HCT116 (cell line): Measurements from ENCODE around the gene RAP1A. TPM values are rescaled to one million over a fixed set of nuclear protein-coding genes. Genes with fewer than 3 reads are reported as not detected.

Experiments used
- ATAC-seq: fragments of 200-7000 bp; cut with Tn5 transposase; 2 replicates; pipeline ENCODE4 v1.9.1; 2020; ENCODE audit warnings: mild to moderate bottlenecking, moderate library complexity
- BruUV-seq: library from RNA; stranded (reverse); fragments of 400-500 nt; replicated peaks from 2 replicates; lab custom pipeline; 2021; lab: Mats Ljungman, UMichigan
- CTCF ChIA-PET: fragments of 300-600 bp; sonication (Branson Sonifier 250); formaldehyde crosslinking; loops from one replicate; lab custom pipeline; 2021; ENCODE audit warnings: antibody characterized with exemption; lab: Charles Lee
- POLR2A ChIA-PET: fragments of 300-600, 350-600 bp; sonication (Branson Sonifier 250); formaldehyde crosslinking; loops from one replicate; lab custom pipeline; 2021; ENCODE audit warnings: antibody characterized with exemption; lab: Charles Lee
- RAD21 ChIA-PET, 2 experiments: fragments of 300-600 bp; sonication (Branson Sonifier 250); formaldehyde crosslinking; loops; one replicate each; lab custom pipeline; 2023; ENCODE audit warnings: low total read pairs in 2 of 2; ENCODE audit not compliant: uncharacterized antibody in 2 of 2, unreplicated experiment in 2 of 2, low non-redundant PET in 1 of 2; lab: Charles Lee
- DNase-seq: peaks from one replicate; pipeline ENCODE4 v3.0.0-alpha.2; 2010; ENCODE audit warnings: low read depth, low spot score
- H2AFZ ChIP-seq: fragments of 200-600 bp; shearing (Covaris generic), sonication (generic); 2 replicates; pipeline ENCODE4 v1.6.1; 2017; ENCODE audit warnings: low read depth, mixed run types, mixed read lengths, antibody characterized with exemption, low read length; ENCODE audit not compliant: poor library complexity, severe bottlenecking
- H3K27ac ChIP-seq: 2 replicates; pipeline ENCODE4 v1.5.1; 2012; ENCODE audit warnings: low read depth, low read length
- H3K27me3 ChIP-seq: fragments of 200-600 bp; sonication (generic); 2 replicates; pipeline ENCODE4 v1.6.1; 2016; ENCODE audit warnings: mixed run types, low read length, mixed read lengths; ENCODE audit not compliant: insufficient read depth
- H3K36me3 ChIP-seq, 2 experiments: fragments of 200-500 bp in 1 of 2; fragments of 200-600 bp in 1 of 2; sonication (Bioruptor generic) in 1 of 2; sonication (generic) in 1 of 2; 2 replicates each; pipeline versions ENCODE4 v1.5.1 to v1.6.1; 2014 to 2016; ENCODE audit warnings: low read length in 2 of 2, inconsistent platforms in 1 of 2, mixed read lengths in 1 of 2, mixed run types in 1 of 2; ENCODE audit not compliant: insufficient read depth in 2 of 2, control insufficient read depth in 1 of 2
- H3K4me1 ChIP-seq, 2 experiments: fragments of 200-600 bp in 1 of 2; sonication (generic) in 1 of 2; 2 replicates each; pipeline versions ENCODE4 v1.5.1 to v1.6.1; 2012 to 2017; ENCODE audit warnings: low read length in 2 of 2, inconsistent platforms in 1 of 2, mild to moderate bottlenecking in 1 of 2, mixed read lengths in 1 of 2, mixed run types in 1 of 2, moderate library complexity in 1 of 2; ENCODE audit not compliant: insufficient read depth in 2 of 2, control insufficient read depth in 1 of 2
- H3K4me2 ChIP-seq: fragments of 200-600 bp; sonication (generic); 2 replicates; pipeline ENCODE4 v1.6.1; 2017; ENCODE audit warnings: mixed run types, low read length, mixed read lengths
- H3K4me3 ChIP-seq, 2 experiments: fragments of 200-600 bp in 1 of 2; sonication (generic) in 1 of 2; replicated peaks in 1 of 2; 2 replicates each; pipeline ENCODE4 v1.5.1; 2011 to 2016; ENCODE audit warnings: low read length in 2 of 2, control low read depth in 1 of 2, low read depth in 1 of 2, mild to moderate bottlenecking in 1 of 2, mixed read lengths in 1 of 2, mixed run types in 1 of 2
- H3K79me2 ChIP-seq: fragments of 200-600 bp; sonication (generic); 2 replicates; pipeline ENCODE4 v1.6.1; 2017; ENCODE audit warnings: mild to moderate bottlenecking, mixed run types, low read length, moderate library complexity, mixed read lengths; ENCODE audit not compliant: insufficient read depth
- H3K9ac ChIP-seq: fragments of 200-600 bp; sonication (generic); 2 replicates; pipeline ENCODE4 v1.6.1; 2016; ENCODE audit warnings: low read length, mixed read lengths
- H3K9me2 ChIP-seq: fragments of 200-600 bp; sonication (generic), shearing (Covaris generic); 2 replicates; pipeline ENCODE4 v1.6.1; 2017; ENCODE audit warnings: mixed run types, mild to moderate bottlenecking, moderate library complexity; ENCODE audit not compliant: insufficient read depth
- H3K9me3 ChIP-seq, 2 experiments: fragments of 200-500 bp in 1 of 2; fragments of 200-600 bp in 1 of 2; sonication (Bioruptor generic) in 1 of 2; sonication (generic) in 1 of 2; 2 replicates each; pipeline ENCODE4 v1.6.1; 2014 to 2017; ENCODE audit warnings: low read length in 2 of 2, mixed read lengths in 2 of 2, inconsistent platforms in 1 of 2, low read depth in 1 of 2, mild to moderate bottlenecking in 1 of 2, mixed run types in 1 of 2, moderate library complexity in 1 of 2; ENCODE audit not compliant: control insufficient read depth in 1 of 2, insufficient read depth in 1 of 2
- H4K20me1 ChIP-seq: fragments of 200-600 bp; sonication (generic), shearing (Covaris generic); 2 replicates; pipeline ENCODE4 v1.6.1; 2017; ENCODE audit warnings: mixed run types, mild to moderate bottlenecking, moderate library complexity; ENCODE audit not compliant: insufficient read depth
- CEBPB ChIP-seq: IDR thresholded peaks from 2 replicates; pipeline ENCODE4 v1.6.1; 2012; ENCODE audit warnings: low read depth
- MAX ChIP-seq: IDR thresholded peaks from 2 replicates; pipeline ENCODE4 v1.6.1; 2012
- POLR2AphosphoS5 ChIP-seq: IDR thresholded peaks from 2 replicates; pipeline ENCODE4 v1.6.1; 2011; ENCODE audit warnings: mild to moderate bottlenecking, low read depth, low read length, moderate library complexity
- RAD21 ChIP-seq: IDR thresholded peaks from 2 replicates; pipeline ENCODE4 v1.6.1; 2012; ENCODE audit warnings: low read depth, mild to moderate bottlenecking
- REST ChIP-seq: IDR thresholded peaks from 2 replicates; pipeline ENCODE4 v1.6.1; 2012; ENCODE audit warnings: low read depth
- intact Hi-C: fragments of 100-400 bp; cut with micrococcal nuclease; formaldehyde crosslinking; loops from 2 replicates; pipeline ENCODE4 v1.10.0; 2022
- total RNA-seq: library from RNA; stranded (reverse); gene quantifications from one replicate; pipeline ENCODE4 v1.2.1, GENCODE V29; 2021; ENCODE audit not compliant: unreplicated experiment
- TF ChIP-seq, protein P1 (sequence below), 3 experiments: fragments of 200-600 bp in 1 of 3; sonication (generic) in 1 of 3; IDR thresholded peaks in 2 of 3; conservative IDR thresholded peaks in 1 of 3; 2 replicates each; pipeline ENCODE4 v1.5.1; 2012 to 2017; ENCODE audit warnings: low read depth in 2 of 3, low read length in 2 of 3, antibody characterized with exemption in 1 of 3, borderline replicate concordance in 1 of 3, control low read depth in 1 of 3, mild to moderate bottlenecking in 1 of 3, mixed read lengths in 1 of 3, mixed run types in 1 of 3, moderate library complexity in 1 of 3; ENCODE audit not compliant: insufficient read depth in 1 of 3

RAP1A gene
- total RNA-seq, 1 experiment from 2014 or later: 46.2 TPM

GRCh38 chr1:111747282-111747734 is 127.7 kb downstream of the RAP1A start:
- no peaks in the 10 kb centered on the region for H3K9me3 ChIP-seq
- peaks cover 0 to 8% of the 10 kb centered on the region in 2 experiments; a peak in 2 of 4 replicates for H3K4me1 ChIP-seq
- H3K4me3 ChIP-seq: no peak overlapping the region
- ChIA-PET RAD21 (interaction anchor here (0.8 to 1.4 kb wide), 9 partner anchors 8 to 265 kb away, joined by 3 to 11 read pairs (median 3); partner anchors contain the start of genes DDX20 (in 1 of the 2) and INKA2 (in 1 of the 2)), CTCF (interaction anchor here (0.7 to 2.3 kb wide), 16 partner anchors 8 to 273 kb away, joined by 3 to 63 read pairs (median 6); partner anchors contain the start of genes DDX20 and INKA2), POLR2A (interaction anchor here (0.6 to 1.5 kb wide), 6 partner anchors 9 to 265 kb away, joined by 3 to 9 read pairs (median 5); no protein-coding TSS in a partner anchor)
- intact Hi-C loops: loop anchor here (1.0 kb wide), 1 partner anchor 32 kb away; no protein-coding TSS in a partner anchor
- no peaks in the 10 kb centered on the region for H4K20me1 ChIP-seq
- H3K4me2 ChIP-seq: 0 out of 2 replicates have a peak overlapping the region, but pooled peaks have one; percentile 13
- no TSS peak for BruUV-seq
- H3K36me3 ChIP-seq: no peaks in the 10 kb centered on the region
- H2AFZ ChIP-seq: peak overlapping the region; percentile 58
- no peak for TF ChIP-seq REST
- TF ChIP-seq, protein P1, sequence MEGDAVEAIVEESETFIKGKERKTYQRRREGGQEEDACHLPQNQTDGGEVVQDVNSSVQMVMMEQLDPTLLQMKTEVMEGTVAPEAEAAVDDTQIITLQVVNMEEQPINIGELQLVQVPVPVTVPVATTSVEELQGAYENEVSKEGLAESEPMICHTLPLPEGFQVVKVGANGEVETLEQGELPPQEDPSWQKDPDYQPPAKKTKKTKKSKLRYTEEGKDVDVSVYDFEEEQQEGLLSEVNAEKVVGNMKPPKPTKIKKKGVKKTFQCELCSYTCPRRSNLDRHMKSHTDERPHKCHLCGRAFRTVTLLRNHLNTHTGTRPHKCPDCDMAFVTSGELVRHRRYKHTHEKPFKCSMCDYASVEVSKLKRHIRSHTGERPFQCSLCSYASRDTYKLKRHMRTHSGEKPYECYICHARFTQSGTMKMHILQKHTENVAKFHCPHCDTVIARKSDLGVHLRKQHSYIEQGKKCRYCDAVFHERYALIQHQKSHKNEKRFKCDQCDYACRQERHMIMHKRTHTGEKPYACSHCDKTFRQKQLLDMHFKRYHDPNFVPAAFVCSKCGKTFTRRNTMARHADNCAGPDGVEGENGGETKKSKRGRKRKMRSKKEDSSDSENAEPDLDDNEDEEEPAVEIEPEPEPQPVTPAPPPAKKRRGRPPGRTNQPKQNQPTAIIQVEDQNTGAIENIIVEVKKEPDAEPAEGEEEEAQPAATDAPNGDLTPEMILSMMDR (IDR thresholded peaks at IDR 0.05 in 2 of 3, conservative IDR thresholded peaks at IDR 0.05 in 1 of 3; ENCODE audit: borderline replicate concordance in 1 of 3, insufficient read depth in 1 of 3, low read depth in 2 of 3, low read length in 2 of 3): peak; percentile 78 to 99 (median 81)
- TF ChIP-seq CEBPB: no peak; the same call in 1 of the 2 replicates
- TF ChIP-seq MAX: peak; percentile 54; the same call in 1 of the 2 replicates
- peak; percentile 86 for TF ChIP-seq RAD21
- TF ChIP-seq POLR2AphosphoS5: 0 out of 2 replicates have a peak, but pooled peaks have one; percentile 21
- no peak overlapping the region for H3K9ac ChIP-seq
- ATAC-seq: peak; percentile 96
- peaks cover 4% of the 10 kb centered on the region; the same call in 1 of the 2 replicates for H3K27me3 ChIP-seq
- H3K27ac ChIP-seq: no peak overlapping the region
- H3K79me2 ChIP-seq: no peaks in the 10 kb centered on the region
- H3K9me2 ChIP-seq: no peaks in the 10 kb centered on the region
- peak; percentile 90 for DNase-seq
